GM19324 (cell line): Measurements from ENCODE around the gene SNRNP70.
"Not testable (repeated sequence)": the region's sequence is repeated elsewhere in the genome, so short reads cannot be mapped to it uniquely, and the experiment has no call there.

Experiments used
- ATAC-seq: cut with Tn5 transposase; IDR thresholded peaks from one replicate; pipeline ENCODE4 v1.9.1; 2021; ENCODE audit warnings: mild to moderate bottlenecking, moderate library complexity; ENCODE audit not compliant: unreplicated experiment, low FRiP score

Gene SNRNP70

DNA sequence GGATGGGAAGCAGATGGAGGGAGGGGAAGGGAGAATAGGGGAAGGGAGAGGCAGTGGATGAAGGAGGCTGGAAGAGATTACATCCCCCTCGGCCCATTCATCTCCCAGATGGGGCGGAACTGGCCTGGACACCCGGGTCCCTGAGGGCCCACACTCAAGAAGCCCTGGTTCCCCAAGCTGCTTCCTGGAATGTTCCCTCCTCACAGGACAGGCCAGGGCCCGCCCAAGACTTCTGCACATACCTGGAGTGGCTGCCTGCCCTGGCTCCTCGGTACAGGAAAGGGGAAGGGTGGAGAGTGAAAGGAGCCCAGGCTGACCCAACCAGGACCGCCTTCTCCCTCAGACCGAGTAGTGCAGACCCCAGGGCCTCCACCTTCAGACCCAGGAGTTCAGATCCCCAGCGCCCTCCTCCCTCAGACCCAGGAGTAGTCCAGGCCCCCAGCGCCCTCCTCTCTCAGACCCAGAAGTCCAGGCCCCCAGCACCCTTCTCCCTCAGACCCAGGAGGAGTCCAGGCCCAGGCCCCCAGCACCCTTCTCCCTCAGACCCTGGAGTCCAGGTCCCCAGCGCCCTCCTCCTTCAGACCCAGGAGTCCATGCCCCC, 21.1 kb upstream of the SNRNP70 start:
- ATAC-seq = no peak

- no peak for ATAC-seq
Measured at GRCh38 chr19:49064768-49065611, 20.3 kb upstream of the SNRNP70 start, which contains the start of gene NTF4. NTF4 (minus strand) TSS chr19:49064818; CDS start chr19:49061997, 2,821 bp downstream.

DNA sequence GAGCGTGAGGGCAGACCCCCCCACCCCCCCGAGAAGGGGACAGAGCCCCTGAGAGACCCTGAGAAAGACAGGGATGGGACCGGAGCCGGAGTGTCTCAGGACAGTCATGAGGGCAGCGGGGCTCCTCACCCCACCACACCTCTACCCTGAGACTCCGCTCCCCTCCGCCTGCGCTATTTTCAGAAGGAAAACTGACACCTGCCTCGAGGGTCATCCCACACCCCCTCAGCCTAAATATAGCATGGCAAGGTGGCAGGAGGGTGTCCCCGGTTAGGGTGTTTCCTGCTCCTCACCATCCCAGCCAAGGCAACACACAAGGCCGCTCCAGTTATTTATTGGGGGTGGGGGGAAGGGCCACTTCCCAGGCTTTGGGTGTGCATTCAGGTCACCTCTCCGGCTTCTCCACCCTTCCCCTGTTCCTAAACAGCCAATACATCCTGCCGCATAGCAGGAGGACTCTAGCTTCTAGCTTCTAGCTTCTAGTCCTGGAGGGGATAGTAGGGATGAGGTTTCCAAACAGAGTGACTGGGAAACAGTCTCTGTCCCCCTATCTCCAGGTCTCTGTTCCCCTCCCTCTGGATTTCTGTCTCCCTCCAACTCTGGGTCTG, 19.2 kb upstream of the SNRNP70 start:
- ATAC-seq = no peak

DNA sequence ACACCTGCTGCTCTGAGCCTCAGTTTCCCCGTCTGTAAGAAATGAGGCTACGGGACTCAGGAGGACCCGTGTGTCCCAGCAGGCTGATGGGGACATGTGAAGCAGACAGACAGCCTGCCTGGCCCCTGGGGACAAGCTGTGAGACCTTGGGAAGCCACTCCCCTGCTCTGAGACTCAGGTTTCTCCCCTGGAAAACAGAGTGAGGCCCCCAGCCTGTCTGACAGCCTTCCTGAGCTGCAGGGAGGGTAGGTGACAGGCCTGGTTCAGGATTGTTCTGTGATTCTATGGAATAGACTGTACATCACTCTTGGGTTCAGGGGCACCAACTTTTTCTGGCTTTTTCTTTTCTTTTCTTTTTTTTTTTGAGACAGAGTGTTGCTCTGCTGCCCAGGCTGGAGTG, 17.7 kb upstream of the SNRNP70 start:
- no peak for ATAC-seq

- ATAC-seq = no peak
Measured at GRCh38 chr19:49069026-49069425, 16.2 kb upstream of the SNRNP70 start.

DNA sequence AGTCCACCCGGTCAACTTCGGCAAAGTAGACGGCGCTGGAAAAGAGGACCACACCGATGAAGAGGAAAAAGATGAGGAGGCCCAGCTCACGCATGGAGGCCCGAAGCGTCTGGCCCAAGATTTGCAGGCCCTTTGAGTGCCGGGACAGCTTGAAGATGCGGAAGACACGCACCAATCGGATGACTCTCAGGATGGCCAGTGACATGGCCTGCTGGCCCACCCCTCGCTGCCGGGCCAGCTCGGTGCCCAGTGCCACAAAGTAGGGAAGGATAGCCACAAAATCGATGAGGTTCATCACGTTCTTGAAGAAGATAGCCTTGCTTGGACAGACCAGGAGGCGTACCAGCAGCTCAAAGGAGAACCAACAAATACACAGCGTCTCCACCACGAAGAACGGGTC, 14.8 kb upstream of the SNRNP70 start:
- ATAC-seq = no peak

GRCh38 chr19:49071860-49072547, 13.2 kb upstream of the SNRNP70 start:
- ATAC-seq = no peak

DNA sequence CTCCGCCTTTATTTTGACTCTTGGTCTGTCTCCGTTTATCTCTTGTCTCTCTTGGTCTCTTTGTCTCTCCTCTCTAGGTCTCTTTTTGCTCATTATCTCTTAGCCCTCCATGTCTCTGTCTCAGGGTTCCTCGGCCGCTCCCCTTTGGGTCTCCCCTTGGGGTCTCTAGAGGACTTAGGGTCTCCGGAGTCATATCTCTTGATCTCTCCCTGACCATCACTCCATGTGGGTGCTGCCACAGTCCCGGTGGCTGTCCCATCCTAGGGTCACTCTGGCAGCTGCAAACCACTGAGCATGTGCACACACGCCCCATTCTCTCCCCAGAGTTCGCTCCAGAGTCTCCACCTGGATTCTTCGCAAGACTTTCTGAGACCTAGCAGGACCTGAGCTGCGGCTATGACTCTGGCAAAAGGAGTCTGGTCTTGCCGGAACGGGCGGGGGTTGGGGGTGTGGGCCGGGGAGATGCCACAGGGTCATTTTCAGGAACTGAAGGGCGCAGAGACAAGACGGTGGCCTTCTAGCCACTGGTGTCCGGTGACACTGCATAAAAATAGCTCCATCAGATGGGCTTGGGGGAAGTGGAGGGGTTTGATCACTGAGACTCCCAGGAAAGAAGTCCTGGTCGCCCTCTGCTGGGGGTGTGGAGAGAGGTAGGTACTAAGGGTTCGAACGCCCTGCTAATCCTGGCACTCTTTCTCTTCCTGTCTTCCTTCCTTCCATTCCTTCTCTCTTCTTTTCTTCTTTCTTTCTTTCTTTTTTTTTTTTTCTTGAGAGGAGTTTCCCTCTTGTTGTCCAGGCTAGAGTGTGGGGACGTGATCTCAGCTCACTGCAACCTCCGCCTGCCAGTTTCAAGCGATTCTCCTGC, 11.5 kb upstream of the SNRNP70 start:
- ATAC-seq = no peak

DNA sequence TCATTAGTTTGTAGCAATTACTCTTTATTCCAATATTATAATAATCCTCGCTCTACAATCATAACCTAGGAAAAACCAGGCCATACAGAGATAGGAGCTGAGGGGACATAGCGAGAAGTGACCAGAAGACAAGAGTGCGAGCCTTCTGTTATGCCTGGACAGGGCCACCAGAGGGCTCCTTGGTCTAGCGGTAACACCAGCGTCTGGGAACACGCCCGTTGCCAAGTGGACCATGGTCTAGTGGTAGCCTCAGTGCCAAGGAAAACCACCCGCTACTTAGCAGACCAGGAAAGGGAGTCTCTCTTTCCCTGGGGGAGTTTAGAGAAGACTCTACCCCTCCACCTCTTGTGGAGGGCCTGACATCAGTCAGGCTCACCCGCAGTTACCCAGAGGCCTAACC, 10.4 kb upstream of the SNRNP70 start:
- ATAC-seq = not testable (repeated sequence)

GRCh38 chr19:49080392-49080791, 4.9 kb upstream of the SNRNP70 start:
- no peak for ATAC-seq

DNA sequence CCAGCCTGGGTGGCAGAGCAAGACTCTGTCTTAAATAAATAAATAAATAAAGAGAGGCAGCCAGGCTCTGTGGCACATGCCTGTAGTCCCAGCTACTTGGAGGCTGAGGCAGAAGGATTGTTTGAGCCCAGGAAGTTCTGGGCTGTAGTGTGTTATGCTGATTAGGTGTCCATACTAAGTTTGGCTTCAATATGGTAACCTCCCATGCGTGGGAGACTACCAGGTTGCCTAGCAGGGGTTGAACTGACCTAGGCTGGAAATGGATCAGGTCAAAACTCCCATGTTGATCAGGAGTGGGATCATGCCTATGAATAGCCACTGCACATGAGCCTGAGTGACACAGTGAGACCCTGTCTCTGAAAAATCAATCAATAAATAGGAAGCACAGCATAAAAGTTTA, 4.0 kb upstream of the SNRNP70 start:
- ATAC-seq = no peak

- no peak for ATAC-seq
Measured at GRCh38 chr19:49084206-49085019, 838 bp upstream of the SNRNP70 start.

- ATAC-seq = no peak
Measured at GRCh38 chr19:49085868-49086232, 599 bp downstream of the SNRNP70 start.

GRCh38 chr19:49086296-49086695, 1.0 kb downstream of the SNRNP70 start:
- no peak for ATAC-seq

GRCh38 chr19:49091391-49092038, 6.3 kb downstream of the SNRNP70 start:
- no peak for ATAC-seq

DNA sequence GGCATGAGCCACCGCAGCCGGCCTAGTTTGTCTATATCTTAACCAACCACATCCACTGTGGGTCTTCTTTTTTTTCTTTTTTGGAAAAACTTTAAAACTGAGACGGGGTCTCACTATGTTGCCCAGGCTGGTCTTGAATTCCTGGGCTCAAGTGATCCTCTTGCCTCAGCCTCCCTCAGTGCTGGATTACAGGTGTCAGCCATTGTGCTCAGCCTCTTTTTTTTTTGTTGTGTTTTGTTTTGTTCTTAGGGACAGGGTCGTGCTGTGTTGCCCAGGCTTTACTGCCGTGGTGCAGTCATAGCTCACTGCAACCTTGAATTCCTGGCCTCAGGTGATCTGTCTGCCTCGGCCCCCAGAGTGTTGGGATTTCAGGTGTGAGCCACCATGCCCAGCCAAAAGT, 7.4 kb downstream of the SNRNP70 start:
- ATAC-seq = no peak

- no peak for ATAC-seq
Measured at GRCh38 chr19:49094505-49095482, 9.5 kb downstream of the SNRNP70 start.
